ENCODE measurements around the gene CHTOP. TPM values are rescaled to one million over a fixed set of nuclear protein-coding genes. Genes with fewer than 3 reads are reported as not detected.

CHTOP gene
- total RNA-seq, 6 donors from 2014 or later = 51.3 to 89.1 (median 59.2) TPM

DNA sequence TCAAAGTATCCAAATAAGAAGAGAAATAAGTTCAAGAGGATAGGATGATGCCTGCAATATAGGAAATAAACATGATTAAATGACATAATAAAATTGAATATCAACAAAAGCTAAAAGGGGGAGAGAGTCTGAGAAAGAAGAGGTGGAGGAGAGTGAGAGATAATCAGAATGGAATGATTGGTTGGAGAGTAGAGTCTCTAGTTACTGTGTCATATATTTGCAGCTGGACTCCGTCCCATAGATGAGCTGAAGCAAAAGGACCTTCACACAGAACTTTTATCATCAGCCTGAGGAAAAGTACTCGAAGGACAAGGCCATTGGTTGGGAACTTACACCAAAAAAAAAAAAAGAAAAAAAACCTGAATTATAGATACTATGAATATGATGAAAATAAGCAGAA is 45.4 kb upstream of the CHTOP start:
- no peak for DNase-seq
- no peak for ATAC-seq (ENCODE audit: low FRiP score in 2 of 2)
- Histone ChIP-seq H3K9me3 (no peaks in the 10 kb centered on the region), H3K4me3 (no peak overlapping the region), H3K4me1 (no peaks in the 10 kb centered on the region), H3K27me3 (no peaks in the 10 kb centered on the region), H3K27ac (no peak overlapping the region), H3K36me3 (no peaks in the 10 kb centered on the region)
- TF ChIP-seq EP300 (IDR thresholded peaks at IDR 0.05) (no peak), POLR2AphosphoS5 (IDR thresholded peaks at IDR 0.05) (no peak), CTCF (IDR thresholded peaks at IDR 0.05) (no peak), POLR2A (IDR thresholded peaks at IDR 0.05) (no peak)
- 93 to 95% methylated on average over 2 of the region's 2 CpGs for WGBS, 2 donors

DNA sequence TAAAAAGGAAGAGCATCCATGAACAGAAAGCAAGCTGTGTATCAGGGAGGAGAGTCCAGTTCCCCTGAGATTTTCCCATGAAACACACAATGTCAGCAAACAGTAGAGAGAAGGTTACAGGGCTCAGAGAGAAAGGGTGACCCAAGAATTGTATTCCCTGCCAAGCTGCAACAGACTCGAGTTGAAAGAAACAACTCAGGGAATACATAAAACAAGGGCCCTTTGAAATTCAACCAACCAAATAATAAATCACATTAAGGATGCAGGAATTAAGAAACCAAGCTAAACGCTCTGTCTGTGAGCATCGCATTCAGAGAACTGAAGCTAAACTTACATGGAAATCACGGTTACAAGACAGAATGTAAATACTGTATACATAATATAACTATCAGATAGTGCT is 41.1 kb upstream of the CHTOP start:
- Histone ChIP-seq H3K4me1 (no peaks in the 10 kb centered on the region), H3K27me3 (no peaks in the 10 kb centered on the region), H3K4me3 (no peak overlapping the region), H3K9me3 (no peaks in the 10 kb centered on the region), H3K36me3 (no peaks in the 10 kb centered on the region), H3K27ac (no peak overlapping the region)
- DNase-seq (no peak), ATAC-seq (ENCODE audit: low FRiP score in 2 of 2) (no peak)
- 57 to 59% methylated on average over 4 of the region's 4 CpGs for WGBS, 2 donors
- TF ChIP-seq POLR2AphosphoS5 (IDR thresholded peaks at IDR 0.05) (no peak), CTCF (IDR thresholded peaks at IDR 0.05) (no peak), POLR2A (IDR thresholded peaks at IDR 0.05) (no peak), EP300 (IDR thresholded peaks at IDR 0.05) (no peak)

DNA sequence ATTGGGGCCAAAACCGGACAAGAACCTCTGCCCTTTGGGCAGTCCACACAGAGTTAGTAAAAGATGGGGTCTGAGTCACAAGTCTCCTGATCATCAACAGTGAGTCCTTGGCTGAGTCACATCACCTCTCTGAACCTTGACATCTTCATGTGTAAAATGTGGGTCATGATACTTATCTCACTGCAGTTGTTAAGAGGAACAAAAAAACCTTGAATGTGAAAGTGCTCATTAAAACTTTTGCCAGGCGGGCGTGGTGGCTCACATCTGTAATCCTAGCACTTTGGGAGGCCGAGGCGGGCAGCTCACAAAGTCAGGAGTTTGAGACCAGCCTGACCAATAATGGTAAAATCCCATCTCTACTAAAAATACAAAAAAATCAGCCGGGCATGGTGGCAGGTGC is 36.7 kb upstream of the CHTOP start:
- H3K4me3 ChIP-seq = no peak overlapping the region
- WGBS, 2 donors = 86 to 91% methylated on average over 6 of the region's 6 CpGs
- no peak for ATAC-seq (ENCODE audit: low FRiP score in 2 of 2)

GRCh38 chr1:153598309-153599172 is 35.3 kb upstream of the CHTOP start:
- no peaks in the 10 kb centered on the region for H3K36me3 ChIP-seq
- 72 to 78% methylated on average over 6 to 7 of the region's 7 CpGs for WGBS, 2 donors
- ATAC-seq (ENCODE audit: low FRiP score in 2 of 2) (peak in 1 of 2 donors; percentile 80), DNase-seq (no peak)
- no peaks in the 10 kb centered on the region for H3K27me3 ChIP-seq
- no peak for TF ChIP-seq POLR2AphosphoS5 (IDR thresholded peaks at IDR 0.05)
- no peak for TF ChIP-seq EP300 (IDR thresholded peaks at IDR 0.05)
- no peak for TF ChIP-seq CTCF (IDR thresholded peaks at IDR 0.05)
- no peak for TF ChIP-seq POLR2A (IDR thresholded peaks at IDR 0.05)
- H3K9me3 ChIP-seq = no peaks in the 10 kb centered on the region
- H3K4me3 ChIP-seq = no peak overlapping the region
- peak overlapping the region in 1 of 4 donors; percentile 3 for H3K27ac ChIP-seq
- peaks cover 0 to 6% (median 3%) of the 10 kb centered on the region in 4 donors for H3K4me1 ChIP-seq

More for the DNA sequence above, 36.7 kb upstream of the CHTOP start:
- Histone ChIP-seq H3K36me3 (no peaks in the 10 kb centered on the region), H3K27me3 (no peaks in the 10 kb centered on the region), H3K9me3 (no peaks in the 10 kb centered on the region), H3K27ac (no peak overlapping the region), H3K4me1 (peaks cover 0 to 6% (median 3%) of the 10 kb centered on the region in 4 donors)
- DNase-seq = no peak
- TF ChIP-seq CTCF (IDR thresholded peaks at IDR 0.05) (no peak), EP300 (IDR thresholded peaks at IDR 0.05) (no peak), POLR2A (IDR thresholded peaks at IDR 0.05) (no peak), POLR2AphosphoS5 (IDR thresholded peaks at IDR 0.05) (no peak)

All from upper lobe of left lung (tissue), 6 donors.